A673 (cell line): ENCODE measurements around the gene UBASH3B. TPM values are rescaled to one million over a fixed set of nuclear protein-coding genes. Genes with fewer than 3 reads are reported as not detected.

ENCODE experiments used
- BruUV-seq: library from RNA; stranded (reverse); fragments of 400-500 nt; replicated peaks from 2 replicates; lab custom pipeline; 2021; lab: Mats Ljungman, UMichigan
- CTCF ChIA-PET: fragments of 300-600 bp; sonication (Branson Sonifier 250); formaldehyde crosslinking; loops from one replicate; lab custom pipeline; 2022; ENCODE audit warnings: antibody characterized with exemption; lab: Charles Lee
- POLR2A ChIA-PET: fragments of 300-600 bp; sonication (Branson Sonifier 250); formaldehyde crosslinking; loops from one replicate; lab custom pipeline; 2022; ENCODE audit warnings: antibody characterized with exemption; ENCODE audit not compliant: low non-redundant PET; lab: Charles Lee
- DNase-seq: peaks from one replicate; pipeline ENCODE4 v3.0.0-alpha.2; 2015; ENCODE audit warnings: low spot score
- H3K27ac ChIP-seq: fragments of 200-600 bp; sonication (generic); 2 replicates; pipeline ENCODE4 v1.5.1; 2016; ENCODE audit warnings: mixed run types, low read depth, mild to moderate bottlenecking, mixed read lengths, antibody characterized with exemption, low read length; ENCODE audit not compliant: poor library complexity, severe bottlenecking
- H3K27me3 ChIP-seq: fragments of 200-600 bp; sonication (generic); replicated peaks from 2 replicates; pipeline ENCODE4 v1.6.1; 2017; ENCODE audit warnings: mixed run types, low read depth, mild to moderate bottlenecking, mixed read lengths, antibody characterized with exemption, low read length; ENCODE audit not compliant: insufficient read depth, poor library complexity
- H3K36me3 ChIP-seq: fragments of 200-600 bp; sonication (generic); 2 replicates; pipeline ENCODE4 v1.6.1; 2016; ENCODE audit warnings: mixed run types, mild to moderate bottlenecking, mixed read lengths, antibody characterized with exemption, low read length; ENCODE audit not compliant: insufficient read depth, poor library complexity, severe bottlenecking
- H3K4me1 ChIP-seq: fragments of 200-600 bp; sonication (generic); 2 replicates; pipeline ENCODE4 v1.6.1; 2017; ENCODE audit warnings: mixed run types, mild to moderate bottlenecking, mixed read lengths, antibody characterized with exemption, low read length; ENCODE audit not compliant: insufficient read depth, poor library complexity, severe bottlenecking
- H3K4me3 ChIP-seq: fragments of 200-600 bp; sonication (generic); 2 replicates; pipeline ENCODE4 v1.5.1; 2016; ENCODE audit warnings: low read depth, mixed run types, mild to moderate bottlenecking, mixed read lengths, low read length; ENCODE audit not compliant: poor library complexity, severe bottlenecking
- H3K9me3 ChIP-seq: fragments of 200-600 bp; sonication (generic); 2 replicates; pipeline ENCODE4 v1.6.1; 2016; ENCODE audit warnings: mixed run types, low read depth, mild to moderate bottlenecking, mixed read lengths, antibody characterized with exemption, low read length; ENCODE audit not compliant: poor library complexity, severe bottlenecking
- CTCF ChIP-seq: fragments of 300-800, 200-600 bp; sonication (generic); conservative IDR thresholded peaks from 2 replicates; pipeline ENCODE4 v1.5.1; 2017; ENCODE audit warnings: low read depth, mild to moderate bottlenecking, antibody characterized with exemption, low read length, moderate library complexity, mixed read lengths
- EZH2 ChIP-seq: fragments of 200-600 bp; sonication (generic); IDR thresholded peaks from 2 replicates; pipeline ENCODE4 v1.6.1; 2017; ENCODE audit warnings: borderline replicate concordance, low read depth, mild to moderate bottlenecking, mixed read lengths, antibody characterized with exemption, low read length; ENCODE audit not compliant: poor library complexity, severe bottlenecking
- intact Hi-C: fragments of 100-400 bp; cut with micrococcal nuclease; formaldehyde crosslinking; loops from one replicate; pipeline ENCODE4 v1.10.0; 2022; ENCODE audit not compliant: unreplicated experiment
- total RNA-seq: library from RNA; stranded (reverse); gene quantifications from 2 replicates; pipeline ENCODE4 v1.2.3, GENCODE V29; 2021

Gene UBASH3B
- total RNA-seq, 1 experiment from 2014 or later: 15.3 TPM

- intact Hi-C loops: no loop called here
Measured at GRCh38 chr11:122734848-122735496, 79.5 kb downstream of the UBASH3B start.

GRCh38 chr11:122737951-122738693, 82.6 kb downstream of the UBASH3B start:
- TF ChIP-seq CTCF: no peak
- TF ChIP-seq EZH2: no peak
- CTCF ChIA-PET: no interaction called here
- no peak for DNase-seq
- POLR2A ChIA-PET: no interaction called here
- H3K27ac ChIP-seq: no peak overlapping the region
- H3K4me3 ChIP-seq: no peak overlapping the region
- no TSS peak for BruUV-seq
- H3K4me1 ChIP-seq: peaks cover 14% of the 10 kb centered on the region
- H3K36me3 ChIP-seq: no peaks in the 10 kb centered on the region
- no peaks in the 10 kb centered on the region for H3K27me3 ChIP-seq
- intact Hi-C loops: no loop called here
- no peaks in the 10 kb centered on the region for H3K9me3 ChIP-seq

More at GRCh38 chr11:122734848-122735496, 79.5 kb downstream of the UBASH3B start:
- no peak overlapping the region for H3K4me3 ChIP-seq
- POLR2A ChIA-PET: interaction anchor here (0.6 kb wide), 1 partner anchor 23 kb away, joined by 3 read pairs; no protein-coding TSS in a partner anchor
- H3K27me3 ChIP-seq: no peaks in the 10 kb centered on the region
- H3K27ac ChIP-seq: no peak overlapping the region
- no peaks in the 10 kb centered on the region for H3K4me1 ChIP-seq
- TF ChIP-seq EZH2 (no peak), CTCF (no peak)
- CTCF ChIA-PET: no interaction called here
- no peaks in the 10 kb centered on the region for H3K36me3 ChIP-seq
- BruUV-seq: no TSS peak
- no peak for DNase-seq
- no peaks in the 10 kb centered on the region for H3K9me3 ChIP-seq

- Histone ChIP-seq H3K4me1 (peaks cover 14% of the 10 kb centered on the region), H3K36me3 (no peaks in the 10 kb centered on the region), H3K27ac (no peak overlapping the region), H3K9me3 (no peaks in the 10 kb centered on the region), H3K27me3 (no peaks in the 10 kb centered on the region), H3K4me3 (no peak overlapping the region)
- CTCF ChIA-PET: no interaction called here
- TF ChIP-seq CTCF (no peak), EZH2 (no peak)
- DNase-seq: no peak
- intact Hi-C loops: no loop called here
- BruUV-seq: no TSS peak
- POLR2A ChIA-PET: no interaction called here
Measured at GRCh38 chr11:122741613-122742300, 86.2 kb downstream of the UBASH3B start.
